GM12878 (cell line): ENCODE results near the gene MAPRE2. TPM values are rescaled to one million over a fixed set of nuclear protein-coding genes. Genes with fewer than 3 reads are reported as not detected.

Experiments used
- ATAC-seq: fragments of 200-7000 bp; cut with Tn5 transposase; 3 replicates; pipeline ENCODE4 v1.9.1; 2020; ENCODE audit warnings: mild to moderate bottlenecking, moderate library complexity
- BruUV-seq: library from RNA; stranded (reverse); fragments of 400-500 nt; replicated peaks from 2 replicates; lab custom pipeline; 2021; lab: Mats Ljungman, UMichigan
- CTCF ChIA-PET: fragments of 300-600 bp; sonication (Branson Sonifier 250); formaldehyde crosslinking; extraction: SDS; loops from one replicate; lab custom pipeline; 2021; ENCODE audit warnings: inconsistent platforms; lab: Yijun Ruan, JAX
- POLR2A ChIA-PET: fragments of 350-600 bp; formaldehyde crosslinking; extraction: SDS; loops from one replicate; lab custom pipeline; 2021; ENCODE audit warnings: inconsistent platforms; lab: Charles Lee
- RAD21 ChIA-PET: fragments of 300-600 bp; sonication (Branson Sonifier 250); formaldehyde crosslinking; loops from one replicate; lab custom pipeline; 2023; ENCODE audit warnings: antibody characterized with exemption; ENCODE audit not compliant: unreplicated experiment; lab: Charles Lee
- SMC1A ChIA-PET: fragments of 300-600 bp; sonication (Branson Sonifier 250); formaldehyde crosslinking; loops from one replicate; lab custom pipeline; 2023; ENCODE audit not compliant: unreplicated experiment, uncharacterized antibody; lab: Charles Lee
- DNase-seq: peaks from one replicate; pipeline ENCODE4 v3.0.0-alpha.2; 2011; ENCODE audit warnings: low read depth, low spot score
- FAIRE-seq: peaks from 3 replicates; lab custom pipeline; 2011; peaks lifted over from hg19 to GRCh38; lab: Jason Lieb, UNC
- H2AFZ ChIP-seq: 2 replicates; pipeline ENCODE4 v1.6.0; 2011; ENCODE audit warnings: low read depth, low read length, control low read depth; ENCODE audit not compliant: control insufficient read depth
- H3K27ac ChIP-seq: 2 replicates; pipeline ENCODE4 v1.5.1; 2011; ENCODE audit warnings: control low read depth; ENCODE audit not compliant: control insufficient read depth, insufficient read depth
- H3K27me3 ChIP-seq, 2 experiments: replicated peaks in 1 of 2; 2 replicates each; pipeline versions ENCODE4 v1.6.0 to v1.6.1; 2011; ENCODE audit warnings: low read length in 1 of 2; ENCODE audit not compliant: control insufficient read depth in 2 of 2, insufficient read depth in 2 of 2
- H3K36me3 ChIP-seq, 2 experiments: 2 replicates each; pipeline ENCODE4 v1.5.1; 2011; ENCODE audit warnings: low read length in 1 of 2; ENCODE audit not compliant: control insufficient read depth in 2 of 2, insufficient read depth in 2 of 2
- H3K4me1 ChIP-seq: 2 replicates; pipeline ENCODE4 v1.6.1; 2011; ENCODE audit warnings: mild to moderate bottlenecking, low read length, moderate library complexity, mixed read lengths; ENCODE audit not compliant: control insufficient read depth, insufficient read depth
- H3K4me2 ChIP-seq: 2 replicates; pipeline ENCODE4 v1.6.0; 2011; ENCODE audit warnings: control low read depth; ENCODE audit not compliant: control insufficient read depth, insufficient read depth
- H3K4me3 ChIP-seq: fragments of 200-600 bp; sonication (generic); 2 replicates; pipeline ENCODE4 v1.5.1; 2016
- H3K79me2 ChIP-seq: 2 replicates; pipeline ENCODE4 v1.6.0; 2011; ENCODE audit warnings: low read length; ENCODE audit not compliant: control insufficient read depth, insufficient read depth
- H3K9ac ChIP-seq: 2 replicates; pipeline ENCODE4 v1.8.0; 2011; ENCODE audit warnings: low read length, control low read depth, mixed read lengths; ENCODE audit not compliant: control insufficient read depth, insufficient read depth
- H3K9me3 ChIP-seq: replicated peaks from 3 replicates; pipeline ENCODE4 v1.5.1; 2011; ENCODE audit warnings: mild to moderate bottlenecking, low read length; ENCODE audit not compliant: control insufficient read depth, insufficient read depth
- H4K20me1 ChIP-seq: 2 replicates; pipeline ENCODE4 v1.6.0; 2011; ENCODE audit not compliant: control insufficient read depth, insufficient read depth
- BCL11A ChIP-seq: IDR thresholded peaks from 2 replicates; pipeline ENCODE4 v1.6.1; 2011; ENCODE audit warnings: low read depth, low read length
- CBFB ChIP-seq: IDR thresholded peaks from 2 replicates; pipeline ENCODE4 v1.6.1; 2016; ENCODE audit warnings: antibody characterized with exemption, low read depth
- CBX3 ChIP-seq: fragments of 200-600 bp; sonication (generic); IDR thresholded peaks from 2 replicates; pipeline ENCODE4 v1.6.1; 2016; ENCODE audit warnings: low read depth, borderline replicate concordance
- FOS ChIP-seq: IDR thresholded peaks from 3 replicates; pipeline ENCODE4 v1.6.1; 2011; ENCODE audit warnings: borderline replicate concordance; ENCODE audit not compliant: insufficient read length; ENCODE audit errors: extremely low read depth
- MYB ChIP-seq: fragments of 150-350 bp; IDR thresholded peaks from 2 replicates; pipeline ENCODE4 v1.6.1; 2014; ENCODE audit warnings: mild to moderate bottlenecking, low read depth, low read length, borderline replicate concordance
- NBN ChIP-seq: fragments of 450-650 bp; IDR thresholded peaks from 2 replicates; pipeline ENCODE4 v1.6.1; 2016
- NR2C1 ChIP-seq: fragments of 450-650 bp; IDR thresholded peaks from 2 replicates; pipeline ENCODE4 v1.6.1; 2017; ENCODE audit warnings: antibody characterized with exemption, mild to moderate bottlenecking, moderate library complexity
- ZNF274 ChIP-seq: IDR thresholded peaks from one replicate; pipeline ENCODE4 v1.8.0; 2011; ENCODE audit not compliant: insufficient read length, insufficient read depth
- WGBS: methylation state at CpG from one replicate; pipeline ENCODE4 v1.1.6; 2016; ENCODE audit warnings: low lambda C conversion rate; ENCODE audit not compliant: insufficient replicate concordance, insufficient coverage; ENCODE audit errors: missing lambda C conversion rate; 5-methylcytosine and 5-hydroxymethylcytosine counted together
- in situ Hi-C: fragments of 300-500 bp; cut with MboI; formaldehyde crosslinking; loops from 9 replicates; pipeline ENCODE4 v1.14.3; 2018; ENCODE audit warnings: mixed read lengths
- intact Hi-C: fragments of 100-400 bp; cut with micrococcal nuclease; formaldehyde crosslinking; loops from one replicate; pipeline ENCODE4 v1.14.2; 2022; ENCODE audit not compliant: unreplicated experiment
- polyA plus RNA-seq, 11 experiments: library from polyadenylated mRNA; depleted of rRNA in 4 of 11; unstranded in 6 of 11; stranded (reverse) in 5 of 11; fragments of >200 nt; fragmentation: Nextera tagmentation in 4 of 11; fragmentation: Illumina TruSeq in 1 of 11; extraction: Ambion mirVana in 4 of 11; extraction: Trizol in 1 of 11; gene quantifications; 1 replicate in 1 of 11; 2 replicates in 10 of 11; pipeline versions ENCODE4 v1.2.1 to v1.2.3, GENCODE V29; 2011 to 2016; ENCODE audit warnings: inconsistent platforms in 2 of 11, missing spikeins in 2 of 11, low read depth in 1 of 11
- total RNA-seq, 4 experiments: library from RNA; depleted of rRNA in 3 of 4; stranded (reverse); fragments of >200 nt in 3 of 4; fragmentation: Illumina TruSeq in 1 of 4; extraction: Trizol in 1 of 4; gene quantifications; 2 replicates each; pipeline versions ENCODE4 v1.2.1 to v1.2.3, GENCODE V29; 2013 to 2021
- TF ChIP-seq, protein P1 (sequence below): fragments of 150-350 bp; IDR thresholded peaks from 2 replicates; pipeline ENCODE4 v1.6.1; 2014; ENCODE audit warnings: mild to moderate bottlenecking, low read depth, low read length
- TF ChIP-seq, protein P2 (sequence below): IDR thresholded peaks from 2 replicates; pipeline ENCODE4 v1.6.1; 2011; ENCODE audit warnings: borderline replicate concordance, low read depth, mild to moderate bottlenecking, moderate library complexity, low read length; ENCODE audit not compliant: insufficient read depth, poor library complexity, severe bottlenecking
- TF ChIP-seq, protein P3 (sequence below): IDR thresholded peaks from 2 replicates; pipeline ENCODE4 v1.6.1; 2011; ENCODE audit warnings: mild to moderate bottlenecking, low read depth, low read length, moderate library complexity; ENCODE audit not compliant: insufficient replicate concordance
- TF ChIP-seq, protein P4 (sequence below): IDR thresholded peaks from 2 replicates; pipeline ENCODE4 v1.6.1; 2011; ENCODE audit warnings: borderline replicate concordance, low read depth, mild to moderate bottlenecking, moderate library complexity, mixed read lengths, low read length; ENCODE audit not compliant: insufficient read depth; ENCODE audit errors: extremely low read length

The MAPRE2 gene
- total and polyA plus RNA-seq, 10 of the 15 experiments (the other 5 are each of a cell fraction or from before 2014, with no cell fraction given): 11.0 to 50.6 (median 24.0) TPM

DNA sequence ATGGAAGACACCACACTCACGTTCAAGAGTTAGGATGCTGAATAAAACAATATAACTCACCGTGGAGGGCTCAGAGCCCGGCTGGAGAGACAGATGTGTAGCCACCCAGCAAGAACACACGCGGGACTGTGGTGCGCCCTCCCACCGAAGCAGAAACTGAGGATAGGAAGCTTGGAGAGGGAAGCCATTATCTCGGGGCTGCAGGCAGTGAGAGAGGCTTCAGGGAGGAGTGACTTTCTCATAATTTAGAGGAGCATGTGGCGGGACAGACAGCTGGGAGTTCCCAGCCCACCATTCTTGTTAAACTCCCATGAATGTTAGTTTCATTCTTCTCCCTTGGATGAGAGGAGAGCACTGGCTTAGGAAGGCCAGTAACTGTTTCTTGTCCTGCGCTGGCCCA lies 96.4 kb downstream of the MAPRE2 start (continued):
- TF ChIP-seq, protein P1, sequence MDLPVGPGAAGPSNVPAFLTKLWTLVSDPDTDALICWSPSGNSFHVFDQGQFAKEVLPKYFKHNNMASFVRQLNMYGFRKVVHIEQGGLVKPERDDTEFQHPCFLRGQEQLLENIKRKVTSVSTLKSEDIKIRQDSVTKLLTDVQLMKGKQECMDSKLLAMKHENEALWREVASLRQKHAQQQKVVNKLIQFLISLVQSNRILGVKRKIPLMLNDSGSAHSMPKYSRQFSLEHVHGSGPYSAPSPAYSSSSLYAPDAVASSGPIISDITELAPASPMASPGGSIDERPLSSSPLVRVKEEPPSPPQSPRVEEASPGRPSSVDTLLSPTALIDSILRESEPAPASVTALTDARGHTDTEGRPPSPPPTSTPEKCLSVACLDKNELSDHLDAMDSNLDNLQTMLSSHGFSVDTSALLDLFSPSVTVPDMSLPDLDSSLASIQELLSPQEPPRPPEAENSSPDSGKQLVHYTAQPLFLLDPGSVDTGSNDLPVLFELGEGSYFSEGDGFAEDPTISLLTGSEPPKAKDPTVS: no peak
- no peak for TF ChIP-seq MYB
- TF ChIP-seq, protein P2, sequence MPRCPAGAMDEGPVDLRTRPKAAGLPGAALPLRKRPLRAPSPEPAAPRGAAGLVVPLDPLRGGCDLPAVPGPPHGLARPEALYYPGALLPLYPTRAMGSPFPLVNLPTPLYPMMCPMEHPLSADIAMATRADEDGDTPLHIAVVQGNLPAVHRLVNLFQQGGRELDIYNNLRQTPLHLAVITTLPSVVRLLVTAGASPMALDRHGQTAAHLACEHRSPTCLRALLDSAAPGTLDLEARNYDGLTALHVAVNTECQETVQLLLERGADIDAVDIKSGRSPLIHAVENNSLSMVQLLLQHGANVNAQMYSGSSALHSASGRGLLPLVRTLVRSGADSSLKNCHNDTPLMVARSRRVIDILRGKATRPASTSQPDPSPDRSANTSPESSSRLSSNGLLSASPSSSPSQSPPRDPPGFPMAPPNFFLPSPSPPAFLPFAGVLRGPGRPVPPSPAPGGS: no peak
- no peak for TF ChIP-seq NBN
- no peak for TF ChIP-seq NR2C1
- TF ChIP-seq BCL11A: no peak
- TF ChIP-seq, protein P3, sequence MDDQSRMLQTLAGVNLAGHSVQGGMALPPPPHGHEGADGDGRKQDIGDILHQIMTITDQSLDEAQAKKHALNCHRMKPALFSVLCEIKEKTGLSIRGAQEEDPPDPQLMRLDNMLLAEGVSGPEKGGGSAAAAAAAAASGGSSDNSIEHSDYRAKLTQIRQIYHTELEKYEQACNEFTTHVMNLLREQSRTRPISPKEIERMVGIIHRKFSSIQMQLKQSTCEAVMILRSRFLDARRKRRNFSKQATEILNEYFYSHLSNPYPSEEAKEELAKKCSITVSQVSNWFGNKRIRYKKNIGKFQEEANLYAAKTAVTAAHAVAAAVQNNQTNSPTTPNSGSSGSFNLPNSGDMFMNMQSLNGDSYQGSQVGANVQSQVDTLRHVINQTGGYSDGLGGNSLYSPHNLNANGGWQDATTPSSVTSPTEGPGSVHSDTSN: no peak

DNA sequence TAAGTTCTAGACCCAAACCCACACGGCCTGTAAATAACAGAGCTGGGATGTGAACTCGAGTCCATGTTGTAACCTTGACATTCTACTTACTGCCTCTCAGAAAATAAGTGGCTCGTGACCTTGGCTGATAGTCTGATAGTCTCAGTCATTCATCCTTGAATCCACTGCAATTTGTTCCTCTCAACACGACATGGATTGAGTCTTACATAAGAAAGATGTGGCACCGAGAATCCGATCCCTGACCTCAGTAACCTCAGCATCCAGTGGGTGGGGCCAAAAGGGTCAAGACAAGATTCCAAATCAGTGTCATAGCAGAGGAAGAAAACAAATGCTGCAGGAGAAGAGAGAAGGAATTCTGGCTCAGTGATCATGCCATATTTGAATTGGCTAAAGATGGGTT lies 97.6 kb downstream of the MAPRE2 start:
- H3K4me1 ChIP-seq: peaks cover 4% of the 10 kb centered on the region
- no peak overlapping the region for H3K4me2 ChIP-seq
- no peak overlapping the region for H3K9ac ChIP-seq
- H3K4me3 ChIP-seq: no peak overlapping the region
- no peak overlapping the region for H2AFZ ChIP-seq
- ChIA-PET RAD21 (no interaction called here), SMC1A (interaction anchor here (1.1 kb wide), 1 partner anchor 109 kb away, joined by 3 read pairs; no protein-coding TSS in a partner anchor), CTCF (interaction anchor here (1.0 to 1.6 kb wide), 3 partner anchors 16 to 111 kb away, joined by 3 to 4 read pairs (median 4); no protein-coding TSS in a partner anchor), POLR2A (interaction anchor here (1.4 kb wide), 1 partner anchor 206 kb away, joined by 3 read pairs; no protein-coding TSS in a partner anchor)
- no peaks in the 10 kb centered on the region for H4K20me1 ChIP-seq
- DNase-seq (no peak), FAIRE-seq (no peak), ATAC-seq (no peak)
- in situ Hi-C loops: no loop called here
- TF ChIP-seq CBX3 (no peak), FOS (no peak), ZNF274 (no peak), CBFB (no peak)
- TF ChIP-seq, protein P4, sequence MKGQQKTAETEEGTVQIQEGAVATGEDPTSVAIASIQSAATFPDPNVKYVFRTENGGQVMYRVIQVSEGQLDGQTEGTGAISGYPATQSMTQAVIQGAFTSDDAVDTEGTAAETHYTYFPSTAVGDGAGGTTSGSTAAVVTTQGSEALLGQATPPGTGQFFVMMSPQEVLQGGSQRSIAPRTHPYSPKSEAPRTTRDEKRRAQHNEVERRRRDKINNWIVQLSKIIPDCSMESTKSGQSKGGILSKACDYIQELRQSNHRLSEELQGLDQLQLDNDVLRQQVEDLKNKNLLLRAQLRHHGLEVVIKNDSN: no peak
- intact Hi-C loops: no loop called here
- no TSS peak for BruUV-seq
- H3K79me2 ChIP-seq: no peaks in the 10 kb centered on the region
- H3K27me3 ChIP-seq: no peaks in the 10 kb centered on the region
- H3K9me3 ChIP-seq: no peaks in the 10 kb centered on the region
- H3K27ac ChIP-seq: no peak overlapping the region
- 0 out of 4 replicates have a peak, but pooled peaks cover 0 to 6% of the 10 kb centered on the region in 2 experiments for H3K36me3 ChIP-seq
- WGBS: 66% methylated on average over 6 of the region's 6 CpGs
